Gastroesophageal sphincter (tissue), 4 donors: ENCODE results near the gene BCAS3. TPM values are rescaled to one million over a fixed set of nuclear protein-coding genes. Genes with fewer than 3 reads are reported as not detected.

ENCODE experiments used
- ATAC-seq: fragments of 150-250 bp; one replicate; pipeline ENCODE4 v1.9.1; 2016; ENCODE audit warnings: mild to moderate bottlenecking, moderate library complexity
- H3K27ac ChIP-seq, 4 donors: fragments of 200-600 bp; sonication (generic) in 3 of 4; 1 replicate in 3 of 4; 2 replicates in 1 of 4; pipeline ENCODE4 v1.5.1; 2016 to 2019
- H3K27me3 ChIP-seq: fragments of 200-600 bp; sonication (generic); one replicate; pipeline ENCODE4 v1.5.1; 2019
- H3K36me3 ChIP-seq, 2 donors: fragments of 200-600 bp; sonication (generic); one replicate each; pipeline ENCODE4 v1.5.1; 2019; ENCODE audit warnings: control low read depth in 1 of 2
- H3K4me1 ChIP-seq, 3 donors: fragments of 200-600 bp; sonication (generic); 1 replicate in 2 of 3; 2 replicates in 1 of 3; pipeline ENCODE4 v1.5.1; 2016 to 2019; ENCODE audit warnings: control low read depth in 2 of 3
- H3K4me3 ChIP-seq, 2 donors: fragments of 200-600 bp; sonication (generic); one replicate each; pipeline ENCODE4 v1.5.1; 2019; ENCODE audit warnings: mild to moderate bottlenecking in 1 of 2, moderate library complexity in 1 of 2
- H3K9me3 ChIP-seq, 3 donors: fragments of 200-600 bp; sonication (generic); one replicate each; pipeline ENCODE4 v1.5.1; 2017 to 2019; ENCODE audit warnings: control low read depth in 2 of 3
- CTCF ChIP-seq, 4 experiments: fragments of 200-600 bp in 2 of 4; fragments of 450-650 bp in 2 of 4; sonication (generic) in 1 of 4; IDR thresholded peaks; one replicate each; pipeline ENCODE4 v1.5.1; 2017 to 2019; ENCODE audit warnings: antibody characterized with exemption in 4 of 4, mild to moderate bottlenecking in 2 of 4, moderate library complexity in 2 of 4
- EP300 ChIP-seq: sonication (generic); formaldehyde crosslinking; IDR thresholded peaks from one replicate; pipeline ENCODE4 v1.6.1; 2017; ENCODE audit warnings: antibody characterized with exemption, mild to moderate bottlenecking
- POLR2A ChIP-seq, 2 donors: fragments of 450-650 bp; IDR thresholded peaks; one replicate each; pipeline ENCODE4 v1.6.1; 2017; ENCODE audit warnings: antibody characterized with exemption in 2 of 2, mild to moderate bottlenecking in 2 of 2, moderate library complexity in 1 of 2
- POLR2AphosphoS5 ChIP-seq: sonication (generic); formaldehyde crosslinking; IDR thresholded peaks from one replicate; pipeline ENCODE4 v1.6.1; 2017; ENCODE audit warnings: antibody characterized with exemption
- WGBS, 2 donors: methylation state at CpG; one replicate each; pipeline ENCODE4 v1.1.5; 2018; ENCODE audit warnings: low coverage in 1 of 2; 5-methylcytosine and 5-hydroxymethylcytosine counted together
- total RNA-seq, 4 donors: library from RNA; depleted of rRNA; stranded (reverse); fragments of >200 nt; gene quantifications; one replicate each; pipeline ENCODE4 v1.1.0, GENCODE V29; 2016

BCAS3 gene
- total RNA-seq, 4 donors from 2014 or later = 18.8 to 37.0 (median 34.5) TPM

- no peaks in the 10 kb centered on the region for H3K36me3 ChIP-seq
- no peaks in the 10 kb centered on the region for H3K9me3 ChIP-seq
- 100% methylated on average over 1 of the region's 6 CpGs for WGBS, 2 donors
- TF ChIP-seq EP300 = no peak
- no peak for TF ChIP-seq CTCF (IDR thresholded peaks at IDR 0.05)
- no peak for TF ChIP-seq POLR2A (IDR thresholded peaks at IDR 0.05)
- TF ChIP-seq POLR2AphosphoS5 = no peak
- H3K4me3 ChIP-seq = no peak overlapping the region
- H3K4me1 ChIP-seq = no peaks in the 10 kb centered on the region
- no peaks in the 10 kb centered on the region for H3K27me3 ChIP-seq
- no peak overlapping the region for H3K27ac ChIP-seq
- ATAC-seq = no peak
Measured at GRCh38 chr17:61345061-61345460, 667.4 kb downstream of the BCAS3 start.

- Histone ChIP-seq H3K4me3 (no peak overlapping the region), H3K27me3 (no peaks in the 10 kb centered on the region), H3K9me3 (no peaks in the 10 kb centered on the region), H3K36me3 (no peaks in the 10 kb centered on the region), H3K27ac (no peak overlapping the region), H3K4me1 (no peaks in the 10 kb centered on the region)
- 80 to 95% methylated on average over 7 of the region's 7 CpGs for WGBS, 2 donors
- no peak for ATAC-seq
- TF ChIP-seq CTCF (IDR thresholded peaks at IDR 0.05) (no peak), EP300 (no peak), POLR2AphosphoS5 (no peak), POLR2A (IDR thresholded peaks at IDR 0.05) (no peak)
Measured at GRCh38 chr17:61345825-61346666, 668.4 kb downstream of the BCAS3 start.

GRCh38 chr17:61349350-61349749 is 671.7 kb downstream of the BCAS3 start:
- Histone ChIP-seq H3K4me3 (no peak overlapping the region), H3K27me3 (no peaks in the 10 kb centered on the region), H3K4me1 (no peaks in the 10 kb centered on the region), H3K36me3 (no peaks in the 10 kb centered on the region), H3K9me3 (no peaks in the 10 kb centered on the region), H3K27ac (no peak overlapping the region)
- no peak for TF ChIP-seq POLR2AphosphoS5
- no peak for TF ChIP-seq EP300
- no peak for TF ChIP-seq POLR2A (IDR thresholded peaks at IDR 0.05)
- peak in 1 of 4 experiments; percentile 29 for TF ChIP-seq CTCF (IDR thresholded peaks at IDR 0.05)
- ATAC-seq = no peak
- WGBS, 2 donors = 80 to 86% methylated on average over 1 to 3 of the region's 3 CpGs

GRCh38 chr17:61351745-61352407 is 674.2 kb downstream of the BCAS3 start:
- H3K27me3 ChIP-seq = no peaks in the 10 kb centered on the region
- no peak overlapping the region for H3K4me3 ChIP-seq
- no peaks in the 10 kb centered on the region for H3K9me3 ChIP-seq
- no peak for ATAC-seq
- 88 to 92% methylated on average over 3 to 5 of the region's 5 CpGs for WGBS, 2 donors
- no peaks in the 10 kb centered on the region for H3K36me3 ChIP-seq
- H3K4me1 ChIP-seq = no peaks in the 10 kb centered on the region
- H3K27ac ChIP-seq = no peak overlapping the region
- TF ChIP-seq EP300 (no peak), CTCF (IDR thresholded peaks at IDR 0.05) (no peak), POLR2A (IDR thresholded peaks at IDR 0.05) (no peak), POLR2AphosphoS5 (no peak)

- ATAC-seq = no peak
- Histone ChIP-seq H3K27ac (no peak overlapping the region), H3K4me1 (no peaks in the 10 kb centered on the region), H3K4me3 (no peak overlapping the region), H3K27me3 (no peaks in the 10 kb centered on the region), H3K9me3 (no peaks in the 10 kb centered on the region), H3K36me3 (no peaks in the 10 kb centered on the region)
- TF ChIP-seq POLR2AphosphoS5 = no peak
- TF ChIP-seq EP300 = no peak
- no peak for TF ChIP-seq POLR2A (IDR thresholded peaks at IDR 0.05)
- TF ChIP-seq CTCF (IDR thresholded peaks at IDR 0.05) = no peak
- 63 to 85% methylated on average over 4 to 6 of the region's 7 CpGs for WGBS, 2 donors
Measured at GRCh38 chr17:61352408-61352770, 674.7 kb downstream of the BCAS3 start.
